BLaER1 (cell line): ENCODE measurements around the gene IFNA21.
"Not testable (repeated sequence)": the region's sequence is repeated elsewhere in the genome, so short reads cannot be mapped to it uniquely, and the experiment has no call there.

ENCODE experiments used
- H3K27ac ChIP-seq: shearing (Covaris generic); formaldehyde crosslinking; 2 replicates; pipeline ENCODE4 v1.8.1; 2022
- H3K27me3 ChIP-seq: shearing (Covaris generic); formaldehyde crosslinking; 2 replicates; pipeline ENCODE4 v1.8.1; 2022
- H3K36me3 ChIP-seq: shearing (Covaris generic); formaldehyde crosslinking; 2 replicates; pipeline ENCODE4 v1.8.1; 2022
- H3K4me1 ChIP-seq: shearing (Covaris generic); formaldehyde crosslinking; 2 replicates; pipeline ENCODE4 v1.8.1; 2022
- H3K4me2 ChIP-seq: shearing (Covaris generic); formaldehyde crosslinking; 2 replicates; pipeline ENCODE4 v1.8.1; 2022
- H3K4me3 ChIP-seq: shearing (Covaris generic); formaldehyde crosslinking; 2 replicates; pipeline ENCODE4 v1.8.1; 2022
- H3K9ac ChIP-seq: shearing (Covaris generic); formaldehyde crosslinking; 2 replicates; pipeline ENCODE4 v1.8.1; 2022
- H3K9me3 ChIP-seq: shearing (Covaris generic); formaldehyde crosslinking; 2 replicates; pipeline ENCODE4 v1.8.1; 2022
- H4K20me1 ChIP-seq: shearing (Covaris generic); formaldehyde crosslinking; 2 replicates; pipeline ENCODE4 v1.8.1; 2022
- Cebpa-rat ChIP-seq: shearing (Covaris generic); IDR thresholded peaks from 2 replicates; pipeline ENCODE4 v1.8.1; 2022

IFNA21 gene

DNA sequence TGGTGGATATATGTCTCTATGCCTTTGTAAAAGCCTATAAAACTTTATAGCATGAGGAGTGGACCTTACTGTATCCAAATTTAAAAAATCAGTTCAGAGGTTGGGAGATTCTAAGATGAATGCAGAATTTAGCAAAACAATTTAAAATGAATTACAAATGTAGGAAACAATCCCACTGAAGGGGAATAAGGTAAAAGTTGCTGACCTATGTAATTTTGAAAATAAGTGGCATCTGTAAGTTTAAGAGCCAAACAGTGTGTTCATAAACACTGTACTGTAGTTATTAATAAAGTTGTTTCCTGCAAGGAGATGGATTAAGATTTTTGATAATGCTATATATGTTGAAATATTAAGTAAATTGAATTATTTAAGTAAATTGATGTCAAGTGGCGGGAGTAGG is 29.4 kb downstream of the IFNA21 start:
- TF ChIP-seq Cebpa-rat = no peak
- H3K4me3 ChIP-seq = no peak overlapping the region
- H3K9ac ChIP-seq = no peak overlapping the region
- no peaks in the 10 kb centered on the region for H3K36me3 ChIP-seq
- H3K4me1 ChIP-seq = no peaks in the 10 kb centered on the region
- H3K9me3 ChIP-seq = no peaks in the 10 kb centered on the region
- H3K4me2 ChIP-seq = no peak overlapping the region
- no peak overlapping the region for H3K27ac ChIP-seq
- no peaks in the 10 kb centered on the region for H3K27me3 ChIP-seq
- no peaks in the 10 kb centered on the region for H4K20me1 ChIP-seq

DNA sequence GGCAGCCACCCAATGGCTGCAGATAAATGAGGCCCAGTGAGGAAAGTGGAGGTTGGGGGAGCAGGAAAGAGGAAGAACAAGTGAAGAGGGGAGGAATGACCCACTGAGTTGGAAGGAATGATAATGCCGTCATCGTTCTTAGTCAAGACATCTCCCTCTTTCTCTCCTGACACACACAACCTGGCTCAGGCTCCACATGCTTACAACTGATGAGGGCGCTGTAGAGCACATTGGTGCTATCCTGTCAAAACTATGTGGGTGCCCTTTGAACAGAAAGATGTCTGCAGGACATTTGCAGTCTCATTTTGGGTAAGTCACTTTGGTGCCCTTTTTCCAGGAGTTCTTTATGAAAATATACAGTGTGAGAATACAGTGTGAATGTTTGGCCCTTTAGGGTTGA is 30.7 kb downstream of the IFNA21 start:
- no peak overlapping the region for H3K9ac ChIP-seq
- no peak overlapping the region for H3K4me2 ChIP-seq
- no peak for TF ChIP-seq Cebpa-rat
- H3K4me1 ChIP-seq = no peaks in the 10 kb centered on the region
- no peaks in the 10 kb centered on the region for H3K36me3 ChIP-seq
- no peaks in the 10 kb centered on the region for H4K20me1 ChIP-seq
- no peak overlapping the region for H3K4me3 ChIP-seq
- H3K27ac ChIP-seq = no peak overlapping the region
- H3K9me3 ChIP-seq = no peaks in the 10 kb centered on the region
- no peaks in the 10 kb centered on the region for H3K27me3 ChIP-seq

DNA sequence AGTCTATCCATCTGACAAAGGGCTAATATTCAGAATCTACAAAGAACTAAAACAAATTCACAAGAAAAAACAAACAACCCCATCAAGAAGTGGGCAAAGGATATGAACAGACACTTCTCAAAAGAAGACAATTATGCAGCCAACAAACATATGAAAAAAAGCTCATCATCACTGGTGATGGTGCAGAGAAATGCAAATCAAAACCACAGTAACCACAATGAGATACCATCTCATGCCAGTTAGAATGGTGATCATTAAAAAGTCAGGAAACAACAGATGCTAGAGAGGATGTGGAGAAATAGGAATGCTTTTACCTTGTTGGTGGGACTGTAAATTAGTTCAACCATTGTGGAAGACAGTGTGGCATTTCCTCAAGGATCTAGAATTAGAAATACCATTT is 38.3 kb downstream of the IFNA21 start:
- H3K27me3 ChIP-seq, H3K4me3 ChIP-seq: not testable (repeated sequence)

DNA sequence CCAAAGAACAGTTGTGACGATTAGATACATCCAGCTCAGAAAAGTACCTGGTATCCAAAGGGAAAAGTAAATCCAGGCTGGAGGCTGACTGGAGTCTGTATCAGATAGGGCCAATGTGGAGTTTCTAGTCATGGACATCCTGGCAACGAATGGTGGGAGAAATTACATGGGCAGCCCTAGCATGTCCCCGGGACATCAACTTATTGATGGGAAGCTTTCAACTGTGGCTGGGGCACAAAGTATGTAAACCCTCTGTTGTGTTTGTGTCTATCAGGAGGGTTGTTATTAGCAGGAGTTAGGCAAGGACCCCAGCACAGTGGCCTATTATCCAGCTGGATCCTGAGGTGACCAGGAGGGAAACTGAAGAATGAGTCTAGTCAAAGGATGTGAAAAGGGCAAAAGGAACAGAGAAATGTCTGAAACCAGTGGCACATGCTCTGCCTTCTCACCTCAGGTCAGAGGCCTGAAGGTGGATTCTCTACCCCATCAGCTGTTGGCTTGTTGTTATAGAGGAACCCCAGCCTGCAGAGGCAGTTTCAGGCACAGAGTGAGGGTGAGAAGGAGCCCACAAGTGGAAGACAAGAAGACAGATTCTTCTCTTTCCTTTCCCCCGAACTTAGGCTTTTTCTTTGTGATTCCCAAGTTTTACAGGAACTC is 44.7 kb downstream of the IFNA21 start:
- Histone ChIP-seq H3K27me3 (no peaks in the 10 kb centered on the region), H3K4me2 (no peak overlapping the region), H3K36me3 (no peaks in the 10 kb centered on the region), H3K4me3 (no peak overlapping the region), H4K20me1 (no peaks in the 10 kb centered on the region), H3K9ac (no peak overlapping the region), H3K27ac (no peak overlapping the region), H3K9me3 (no peaks in the 10 kb centered on the region), H3K4me1 (peaks cover 8% of the 10 kb centered on the region; the same call in 1 of the 2 replicates)
- no peak for TF ChIP-seq Cebpa-rat

More for the DNA sequence above, 38.3 kb downstream of the IFNA21 start:
- peaks cover 16% of the 10 kb centered on the region for H3K9me3 ChIP-seq
- not testable (repeated sequence) for H3K36me3 ChIP-seq, H4K20me1 ChIP-seq, H3K27ac ChIP-seq, H3K9ac ChIP-seq, H3K4me2 ChIP-seq, H3K4me1 ChIP-seq

DNA sequence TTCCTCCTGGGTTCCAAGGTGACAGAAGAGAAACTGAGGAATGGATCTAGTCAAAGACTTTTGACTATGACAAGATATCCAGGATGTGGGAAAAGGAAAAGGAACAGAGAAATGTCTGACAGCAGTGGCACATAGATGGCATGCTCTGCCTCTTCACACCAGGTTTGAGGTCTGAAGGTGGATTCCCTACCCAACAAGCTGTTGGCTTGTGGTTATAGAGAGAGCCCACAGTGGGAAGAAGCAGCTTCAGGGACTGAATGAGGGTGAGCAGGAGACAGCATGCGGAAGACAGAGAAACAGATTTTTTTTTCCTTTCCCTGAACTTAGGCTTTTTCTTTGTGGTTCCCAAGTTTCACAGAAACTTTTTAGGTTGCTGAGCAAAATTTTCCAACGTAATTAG is 45.4 kb downstream of the IFNA21 start:
- Histone ChIP-seq H3K27ac (no peak overlapping the region), H3K4me2 (no peak overlapping the region), H3K4me1 (peaks cover 8% of the 10 kb centered on the region; the same call in 1 of the 2 replicates), H3K27me3 (no peaks in the 10 kb centered on the region), H3K36me3 (no peaks in the 10 kb centered on the region), H3K9me3 (no peaks in the 10 kb centered on the region), H3K4me3 (no peak overlapping the region), H4K20me1 (no peaks in the 10 kb centered on the region), H3K9ac (no peak overlapping the region)
- TF ChIP-seq Cebpa-rat = no peak

DNA sequence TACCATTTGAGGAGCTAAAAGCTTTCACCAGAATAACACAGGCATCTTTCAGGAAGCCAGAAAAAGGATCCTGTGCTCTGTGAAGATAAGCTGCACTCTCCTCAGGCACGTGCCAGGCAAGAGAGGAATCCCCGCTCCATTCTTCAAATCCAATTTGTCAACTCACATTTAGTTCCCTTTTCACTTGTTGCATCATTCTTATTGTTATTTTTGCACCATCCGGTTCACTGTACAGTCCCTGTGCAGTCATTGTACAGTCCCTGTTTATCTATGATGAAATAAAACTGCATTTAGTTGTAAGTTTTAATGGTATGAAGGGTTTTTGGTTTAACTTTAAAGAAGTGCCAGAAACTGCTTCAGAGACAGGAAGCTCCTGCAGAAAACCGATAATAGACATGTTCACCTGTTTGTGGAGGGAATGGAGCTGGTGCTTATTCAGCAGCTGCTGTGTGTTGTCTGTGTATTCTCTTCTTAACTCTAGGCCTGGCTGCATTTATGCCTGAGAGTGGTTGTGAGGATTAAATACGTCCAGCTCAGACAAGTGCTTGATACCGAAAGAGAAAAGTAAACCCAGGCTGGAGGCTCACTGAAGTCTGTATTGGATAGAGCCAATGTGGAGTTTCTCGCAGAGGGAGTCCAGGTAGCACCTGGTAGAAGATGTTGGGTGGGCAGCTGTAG is 47.2 kb downstream of the IFNA21 start:
- no peak overlapping the region; the same call in 1 of the 2 replicates for H3K4me2 ChIP-seq
- H3K9ac ChIP-seq = no peak overlapping the region
- no peaks in the 10 kb centered on the region for H4K20me1 ChIP-seq
- no peak overlapping the region for H3K27ac ChIP-seq
- H3K9me3 ChIP-seq = no peaks in the 10 kb centered on the region
- H3K27me3 ChIP-seq = no peaks in the 10 kb centered on the region
- H3K36me3 ChIP-seq = no peaks in the 10 kb centered on the region
- H3K4me1 ChIP-seq = peaks cover 8% of the 10 kb centered on the region; the same call in 1 of the 2 replicates
- no peak for TF ChIP-seq Cebpa-rat
- H3K4me3 ChIP-seq = no peak overlapping the region
